IgD-negative memory B cell (primary cell): Measurements from ENCODE around the gene RP9. TPM values are rescaled to one million over a fixed set of nuclear protein-coding genes. Genes with fewer than 3 reads are reported as not detected.
A peak's percentile ranks its signal among the peaks of the same experiment; 100 is the strongest.

Experiments
- H3K27ac Mint-ChIP-seq, 3 donors: one replicate each; pipeline ENCODE4 v1.8.0; 2020 to 2022; ENCODE audit warnings: mild to moderate bottlenecking in 3 of 3, mixed read lengths in 3 of 3, moderate library complexity in 1 of 3
- H3K27me3 Mint-ChIP-seq: one replicate; pipeline ENCODE4 v1.8.0; 2021; ENCODE audit warnings: mixed read lengths
- H3K36me3 Mint-ChIP-seq: one replicate; pipeline ENCODE4 v1.8.0; 2020; ENCODE audit warnings: mild to moderate bottlenecking, mixed read lengths
- H3K4me1 Mint-ChIP-seq, 3 donors: one replicate each; pipeline ENCODE4 v1.8.0; 2020 to 2022; ENCODE audit warnings: mixed read lengths in 3 of 3, mild to moderate bottlenecking in 1 of 3
- H3K4me3 Mint-ChIP-seq, 4 donors: one replicate each; pipeline ENCODE4 v1.8.0; 2020 to 2022; ENCODE audit warnings: mild to moderate bottlenecking in 4 of 4, mixed read lengths in 4 of 4, moderate library complexity in 3 of 4
- H3K9me3 Mint-ChIP-seq, 3 donors: one replicate each; pipeline ENCODE4 v1.8.0; 2020 to 2021; ENCODE audit warnings: mixed read lengths in 3 of 3, mild to moderate bottlenecking in 1 of 3
- polyA plus RNA-seq: library from polyadenylated mRNA; unstranded; fragments of 300-500 nt; fragmentation: Illumina TruSeq; gene quantifications from one replicate; pipeline ENCODE4 v1.2.3, GENCODE V29; 2021

RP9 gene
- polyA plus RNA-seq: 49.6 TPM

- Mint-ChIP-seq H3K4me3 (peak within 1 kb of the TSS; percentile 86 to 96 (median 90)), H3K27ac (peak within 1 kb of the TSS; percentile 73 to 97 (median 77)), H3K4me1 (peaks cover 22 to 47% (median 28%) of the 10 kb centered on the region in 3 donors), H3K27me3 (no peaks in the 10 kb centered on the region), H3K36me3 (no peaks in the 10 kb centered on the region), H3K9me3 (no peaks in the 10 kb centered on the region)
Observed at GRCh38 chr7:33109005-33109757, at the start of gene RP9. RP9 (minus strand) TSS chr7:33109404; CDS start chr7:33109372, 32 bp downstream.

- H3K4me1 Mint-ChIP-seq: peaks cover 0 to 6% (median 2%) of the 10 kb centered on the region in 3 donors
- H3K27ac Mint-ChIP-seq: no peak overlapping the region
- H3K36me3 Mint-ChIP-seq: peaks cover 9% of the 10 kb centered on the region
- no peaks in the 10 kb centered on the region for H3K9me3 Mint-ChIP-seq
- H3K4me3 Mint-ChIP-seq: no peak overlapping the region
- no peaks in the 10 kb centered on the region for H3K27me3 Mint-ChIP-seq
Observed at GRCh38 chr7:33157781-33158180, 48.6 kb upstream of the RP9 start.

GRCh38 chr7:33157311-33157710, 48.1 kb upstream of the RP9 start:
- peaks cover 0 to 6% (median 2%) of the 10 kb centered on the region in 3 donors for H3K4me1 Mint-ChIP-seq
- peaks cover 9% of the 10 kb centered on the region for H3K36me3 Mint-ChIP-seq
- no peak overlapping the region for H3K27ac Mint-ChIP-seq
- H3K27me3 Mint-ChIP-seq: no peaks in the 10 kb centered on the region
- H3K9me3 Mint-ChIP-seq: no peaks in the 10 kb centered on the region
- peak overlapping the region in 1 of 4 donors; percentile 30 for H3K4me3 Mint-ChIP-seq

- Mint-ChIP-seq H3K9me3 (no peaks in the 10 kb centered on the region), H3K4me3 (no peak overlapping the region), H3K27me3 (no peaks in the 10 kb centered on the region), H3K27ac (no peak overlapping the region), H3K4me1 (peaks cover 0 to 6% (median 2%) of the 10 kb centered on the region in 3 donors), H3K36me3 (peaks cover 9% of the 10 kb centered on the region)
Observed at GRCh38 chr7:33156441-33156840, 47.2 kb upstream of the RP9 start.

- H3K36me3 Mint-ChIP-seq: peaks cover 9% of the 10 kb centered on the region
- H3K4me3 Mint-ChIP-seq: no peak overlapping the region
- no peaks in the 10 kb centered on the region for H3K27me3 Mint-ChIP-seq
- no peaks in the 10 kb centered on the region for H3K9me3 Mint-ChIP-seq
- no peak overlapping the region for H3K27ac Mint-ChIP-seq
- peaks cover 0 to 6% (median 2%) of the 10 kb centered on the region in 3 donors for H3K4me1 Mint-ChIP-seq
Observed at GRCh38 chr7:33155811-33156210, 46.6 kb upstream of the RP9 start.

- H3K4me1 Mint-ChIP-seq: peaks cover 0 to 3% (median under 1%) of the 10 kb centered on the region in 3 donors
- no peak overlapping the region for H3K27ac Mint-ChIP-seq
- H3K36me3 Mint-ChIP-seq: peaks cover 12% of the 10 kb centered on the region
- no peaks in the 10 kb centered on the region for H3K9me3 Mint-ChIP-seq
- H3K4me3 Mint-ChIP-seq: no peak overlapping the region
- no peaks in the 10 kb centered on the region for H3K27me3 Mint-ChIP-seq
Observed at GRCh38 chr7:33152087-33152486, 42.9 kb upstream of the RP9 start.

- Mint-ChIP-seq H3K27ac (no peak overlapping the region), H3K27me3 (no peaks in the 10 kb centered on the region), H3K9me3 (peaks cover 0 to 6% (median 5%) of the 10 kb centered on the region in 3 donors), H3K4me1 (peaks cover 0 to 4% (median 3%) of the 10 kb centered on the region in 3 donors), H3K36me3 (peaks cover 13% of the 10 kb centered on the region), H3K4me3 (no peak overlapping the region)
Observed at GRCh38 chr7:33145156-33145555, 36.0 kb upstream of the RP9 start.

GRCh38 chr7:33143996-33144718, 35.0 kb upstream of the RP9 start:
- peaks cover 0 to 6% (median 5%) of the 10 kb centered on the region in 3 donors for H3K9me3 Mint-ChIP-seq
- H3K4me1 Mint-ChIP-seq: peaks cover 0 to 6% (median 3%) of the 10 kb centered on the region in 3 donors
- H3K27me3 Mint-ChIP-seq: no peaks in the 10 kb centered on the region
- peaks cover 16% of the 10 kb centered on the region for H3K36me3 Mint-ChIP-seq
- no peak overlapping the region for H3K4me3 Mint-ChIP-seq
- no peak overlapping the region for H3K27ac Mint-ChIP-seq

- Mint-ChIP-seq H3K36me3 (peaks cover 9% of the 10 kb centered on the region), H3K4me3 (no peak overlapping the region), H3K27me3 (no peaks in the 10 kb centered on the region), H3K9me3 (peaks cover 0 to 6% (median 5%) of the 10 kb centered on the region in 3 donors), H3K4me1 (peaks cover 0 to 6% (median 3%) of the 10 kb centered on the region in 3 donors), H3K27ac (no peak overlapping the region)
Observed at GRCh38 chr7:33142585-33142984, 33.4 kb upstream of the RP9 start.

GRCh38 chr7:33137103-33137502, 27.9 kb upstream of the RP9 start:
- Mint-ChIP-seq H3K27me3 (no peaks in the 10 kb centered on the region), H3K36me3 (peaks cover 9% of the 10 kb centered on the region), H3K4me3 (no peak overlapping the region), H3K4me1 (peaks cover 0 to 4% (median 0%) of the 10 kb centered on the region in 3 donors), H3K9me3 (peaks cover 2 to 8% (median 5%) of the 10 kb centered on the region in 3 donors), H3K27ac (no peak overlapping the region)

- H3K4me3 Mint-ChIP-seq: peak overlapping the region; percentile 92 to 99 (median 96)
- H3K36me3 Mint-ChIP-seq: no peaks in the 10 kb centered on the region
- H3K4me1 Mint-ChIP-seq: peaks cover 6 to 17% (median 16%) of the 10 kb centered on the region in 3 donors
- H3K9me3 Mint-ChIP-seq: peaks cover 0 to under 1% (median 0%) of the 10 kb centered on the region in 3 donors
- H3K27me3 Mint-ChIP-seq: no peaks in the 10 kb centered on the region
- H3K27ac Mint-ChIP-seq: peak overlapping the region; percentile 76 to 91 (median 90)
Observed at GRCh38 chr7:33130184-33130583, 21.0 kb upstream of the RP9 start.

GRCh38 chr7:33129806-33130153, 20.6 kb upstream of the RP9 start:
- Mint-ChIP-seq H3K27me3 (no peaks in the 10 kb centered on the region), H3K36me3 (no peaks in the 10 kb centered on the region), H3K9me3 (no peaks in the 10 kb centered on the region), H3K27ac (peak overlapping the region; percentile 76 to 91 (median 90)), H3K4me1 (peaks cover 6 to 17% (median 16%) of the 10 kb centered on the region in 3 donors), H3K4me3 (peak overlapping the region; percentile 92 to 99 (median 96))

GRCh38 chr7:33128990-33129805, 20.0 kb upstream of the RP9 start, which contains the start of gene BBS9:
BBS9 (plus strand) TSS chr7:33129564; CDS start chr7:33146253, 16,689 bp downstream.
- Mint-ChIP-seq H3K36me3 (no peaks in the 10 kb centered on the region), H3K9me3 (no peaks in the 10 kb centered on the region), H3K27me3 (no peaks in the 10 kb centered on the region), H3K4me3 (peak within 1 kb of the TSS; percentile 92 to 99 (median 96)), H3K4me1 (peaks cover 6 to 17% (median 16%) of the 10 kb centered on the region in 3 donors), H3K27ac (peak within 1 kb of the TSS; percentile 76 to 91 (median 90))

- Mint-ChIP-seq H3K27ac (peak overlapping the region; percentile 76 to 91 (median 90)), H3K36me3 (no peaks in the 10 kb centered on the region), H3K4me3 (peak overlapping the region; percentile 92 to 99 (median 96)), H3K9me3 (no peaks in the 10 kb centered on the region), H3K27me3 (no peaks in the 10 kb centered on the region), H3K4me1 (peaks cover 6 to 17% (median 16%) of the 10 kb centered on the region in 3 donors)
Observed at GRCh38 chr7:33128631-33128989, 19.4 kb upstream of the RP9 start.
